ENCODE results near the gene ARPP21.
"Not testable (repeated sequence)": the region's sequence is repeated elsewhere in the genome, so short reads cannot be mapped to it uniquely, and the experiment has no call there.

ARPP21 gene

GRCh38 chr3:35639254-35640186 is at the start of gene ARPP21:
TSS of gene ARPP21 (plus strand) at chr3:35639525. CDS start at chr3:35681752, 42,227 bp downstream.
- Histone ChIP-seq H3K9me3 (ENCODE audit: control insufficient read depth in 1 of 2, low read length in 2 of 2) (no peaks in the 10 kb centered on the region), H3K27me3 (ENCODE audit: low read depth, low read length) (peaks cover 23% of the 10 kb centered on the region), H3K4me1 (ENCODE audit: control insufficient read depth in 1 of 2, insufficient read depth in 2 of 2, low read length in 2 of 2) (peaks cover 0 to 17% of the 10 kb centered on the region in 2 donors), H3K36me3 (ENCODE audit: control insufficient read depth in 1 of 2, insufficient read depth in 2 of 2, low read length in 2 of 2) (no peaks in the 10 kb centered on the region), H3K27ac (ENCODE audit: low read length) (no peak within 1 kb of the TSS), H3K4me3 (ENCODE audit: low read depth in 1 of 2, low read length in 2 of 2) (peak within 1 kb of the TSS; percentile 49 to 59)

GRCh38 chr3:35592589-35593295 is 46.6 kb upstream of the ARPP21 start:
- H3K36me3 ChIP-seq (ENCODE audit: control insufficient read depth in 1 of 2, insufficient read depth in 2 of 2, low read length in 2 of 2): no peaks in the 10 kb centered on the region
- H3K27me3 ChIP-seq (ENCODE audit: low read depth, low read length): no peaks in the 10 kb centered on the region
- no peaks in the 10 kb centered on the region for H3K4me1 ChIP-seq (ENCODE audit: control insufficient read depth in 1 of 2, insufficient read depth in 2 of 2, low read length in 2 of 2)
- no peak overlapping the region for H3K27ac ChIP-seq (ENCODE audit: low read length)
- H3K4me3 ChIP-seq (ENCODE audit: low read depth in 1 of 2, low read length in 2 of 2): no peak overlapping the region
- H3K9me3 ChIP-seq (ENCODE audit: control insufficient read depth in 1 of 2, low read length in 2 of 2): no peaks in the 10 kb centered on the region

- no peak overlapping the region for H3K4me3 ChIP-seq (ENCODE audit: low read depth in 1 of 2, low read length in 2 of 2)
- H3K9me3 ChIP-seq (ENCODE audit: control insufficient read depth in 1 of 2, low read length in 2 of 2): no peaks in the 10 kb centered on the region
- H3K36me3 ChIP-seq (ENCODE audit: control insufficient read depth in 1 of 2, insufficient read depth in 2 of 2, low read length in 2 of 2): no peaks in the 10 kb centered on the region
- H3K4me1 ChIP-seq (ENCODE audit: control insufficient read depth in 1 of 2, insufficient read depth in 2 of 2, low read length in 2 of 2): no peaks in the 10 kb centered on the region
- no peak overlapping the region for H3K27ac ChIP-seq (ENCODE audit: low read length)
- no peaks in the 10 kb centered on the region for H3K27me3 ChIP-seq (ENCODE audit: low read depth, low read length)
Measured at GRCh38 chr3:35594739-35595138, 44.6 kb upstream of the ARPP21 start.

- Histone ChIP-seq H3K27ac (ENCODE audit: low read length) (no peak overlapping the region), H3K36me3 (ENCODE audit: control insufficient read depth in 1 of 2, insufficient read depth in 2 of 2, low read length in 2 of 2) (no peaks in the 10 kb centered on the region), H3K27me3 (ENCODE audit: low read depth, low read length) (no peaks in the 10 kb centered on the region), H3K4me1 (ENCODE audit: control insufficient read depth in 1 of 2, insufficient read depth in 2 of 2, low read length in 2 of 2) (no peaks in the 10 kb centered on the region), H3K9me3 (ENCODE audit: control insufficient read depth in 1 of 2, low read length in 2 of 2) (no peaks in the 10 kb centered on the region), H3K4me3 (ENCODE audit: low read depth in 1 of 2, low read length in 2 of 2) (no peak overlapping the region)
Measured at GRCh38 chr3:35596335-35596995, 42.9 kb upstream of the ARPP21 start.

- H3K4me3 ChIP-seq (ENCODE audit: low read depth in 1 of 2, low read length in 2 of 2): no peak overlapping the region
Measured at GRCh38 chr3:35597490-35597889, 41.8 kb upstream of the ARPP21 start.

GRCh38 chr3:35598804-35599203 is 40.5 kb upstream of the ARPP21 start:
- Histone ChIP-seq H3K4me3 (ENCODE audit: low read depth in 1 of 2, low read length in 2 of 2) (no peak overlapping the region), H3K27me3 (ENCODE audit: low read depth, low read length) (no peaks in the 10 kb centered on the region), H3K9me3 (ENCODE audit: control insufficient read depth in 1 of 2, low read length in 2 of 2) (no peaks in the 10 kb centered on the region), H3K36me3 (ENCODE audit: control insufficient read depth in 1 of 2, insufficient read depth in 2 of 2, low read length in 2 of 2) (no peaks in the 10 kb centered on the region), H3K27ac (ENCODE audit: low read length) (no peak overlapping the region), H3K4me1 (ENCODE audit: control insufficient read depth in 1 of 2, insufficient read depth in 2 of 2, low read length in 2 of 2) (no peaks in the 10 kb centered on the region)

More at GRCh38 chr3:35597490-35597889, 41.8 kb upstream of the ARPP21 start:
- Histone ChIP-seq H3K9me3 (ENCODE audit: control insufficient read depth in 1 of 2, low read length in 2 of 2) (no peaks in the 10 kb centered on the region), H3K36me3 (ENCODE audit: control insufficient read depth in 1 of 2, insufficient read depth in 2 of 2, low read length in 2 of 2) (no peaks in the 10 kb centered on the region), H3K27me3 (ENCODE audit: low read depth, low read length) (no peaks in the 10 kb centered on the region), H3K4me1 (ENCODE audit: control insufficient read depth in 1 of 2, insufficient read depth in 2 of 2, low read length in 2 of 2) (no peaks in the 10 kb centered on the region), H3K27ac (ENCODE audit: low read length) (no peak overlapping the region)

- Histone ChIP-seq H3K4me3 (ENCODE audit: low read depth in 1 of 2, low read length in 2 of 2) (no peak overlapping the region), H3K4me1 (ENCODE audit: control insufficient read depth in 1 of 2, insufficient read depth in 2 of 2, low read length in 2 of 2) (no peaks in the 10 kb centered on the region), H3K36me3 (ENCODE audit: control insufficient read depth in 1 of 2, insufficient read depth in 2 of 2, low read length in 2 of 2) (no peaks in the 10 kb centered on the region), H3K27me3 (ENCODE audit: low read depth, low read length) (no peaks in the 10 kb centered on the region), H3K27ac (ENCODE audit: low read length) (no peak overlapping the region), H3K9me3 (ENCODE audit: control insufficient read depth in 1 of 2, low read length in 2 of 2) (no peaks in the 10 kb centered on the region)
Measured at GRCh38 chr3:35601959-35602358, 37.4 kb upstream of the ARPP21 start.

- no peak overlapping the region for H3K4me3 ChIP-seq (ENCODE audit: low read depth in 1 of 2, low read length in 2 of 2)
- no peaks in the 10 kb centered on the region for H3K9me3 ChIP-seq (ENCODE audit: control insufficient read depth in 1 of 2, low read length in 2 of 2)
- H3K27ac ChIP-seq (ENCODE audit: low read length): no peak overlapping the region
- no peaks in the 10 kb centered on the region for H3K36me3 ChIP-seq (ENCODE audit: control insufficient read depth in 1 of 2, insufficient read depth in 2 of 2, low read length in 2 of 2)
- no peaks in the 10 kb centered on the region for H3K27me3 ChIP-seq (ENCODE audit: low read depth, low read length)
- no peaks in the 10 kb centered on the region for H3K4me1 ChIP-seq (ENCODE audit: control insufficient read depth in 1 of 2, insufficient read depth in 2 of 2, low read length in 2 of 2)
Measured at GRCh38 chr3:35602395-35602936, 36.9 kb upstream of the ARPP21 start.

- Histone ChIP-seq H3K9me3 (ENCODE audit: control insufficient read depth in 1 of 2, low read length in 2 of 2) (no peaks in the 10 kb centered on the region), H3K36me3 (ENCODE audit: control insufficient read depth in 1 of 2, insufficient read depth in 2 of 2, low read length in 2 of 2) (no peaks in the 10 kb centered on the region), H3K27me3 (ENCODE audit: low read depth, low read length) (no peaks in the 10 kb centered on the region), H3K4me1 (ENCODE audit: control insufficient read depth in 1 of 2, insufficient read depth in 2 of 2, low read length in 2 of 2) (no peaks in the 10 kb centered on the region), H3K27ac (ENCODE audit: low read length) (no peak overlapping the region), H3K4me3 (ENCODE audit: low read depth in 1 of 2, low read length in 2 of 2) (no peak overlapping the region)
Measured at GRCh38 chr3:35616346-35616745, 23.0 kb upstream of the ARPP21 start.

- Histone ChIP-seq H3K27ac (ENCODE audit: low read length) (no peak overlapping the region), H3K4me1 (ENCODE audit: control insufficient read depth in 1 of 2, insufficient read depth in 2 of 2, low read length in 2 of 2) (no peaks in the 10 kb centered on the region), H3K9me3 (ENCODE audit: control insufficient read depth in 1 of 2, low read length in 2 of 2) (no peaks in the 10 kb centered on the region), H3K36me3 (ENCODE audit: control insufficient read depth in 1 of 2, insufficient read depth in 2 of 2, low read length in 2 of 2) (no peaks in the 10 kb centered on the region), H3K4me3 (ENCODE audit: low read depth in 1 of 2, low read length in 2 of 2) (no peak overlapping the region), H3K27me3 (ENCODE audit: low read depth, low read length) (no peaks in the 10 kb centered on the region)
Measured at GRCh38 chr3:35617370-35617769, 22.0 kb upstream of the ARPP21 start.

- not testable (repeated sequence) for H3K4me3 ChIP-seq (ENCODE audit: low read depth in 1 of 2, low read length in 2 of 2); H3K4me1 ChIP-seq (ENCODE audit: control insufficient read depth in 1 of 2, insufficient read depth in 2 of 2, low read length in 2 of 2); H3K36me3 ChIP-seq (ENCODE audit: control insufficient read depth in 1 of 2, insufficient read depth in 2 of 2, low read length in 2 of 2); H3K27me3 ChIP-seq (ENCODE audit: low read depth, low read length); H3K27ac ChIP-seq (ENCODE audit: low read length); H3K9me3 ChIP-seq (ENCODE audit: control insufficient read depth in 1 of 2, low read length in 2 of 2)
Measured at GRCh38 chr3:35620238-35620637, 19.1 kb upstream of the ARPP21 start.
